Natural killer cell treated with Interleukin-12 subunit alpha and Interleukin-12 subunit beta and Interleukin-15 and Interleukin-18, amount 100 ng/mL, for 72 hours (primary cell): ENCODE results near the gene ITGA8. TPM values are rescaled to one million over a fixed set of nuclear protein-coding genes. Genes with fewer than 3 reads are reported as not detected.
A peak's percentile ranks its signal among the peaks of the same experiment; 100 is the strongest.

ENCODE experiments used
- ATAC-seq, 2 donors: fragments of 150-1000 bp; cut with Tn5 transposase in 1 of 2; sonication (Bioruptor Pico), chemical (Tn5 transposase) in 1 of 2; 2 replicates each; pipeline ENCODE4 v1.10.0; 2021
- DNase-seq: peaks from one replicate; pipeline ENCODE4 v3.0.0; 2022; ENCODE audit warnings: low spot score
- H3K27ac Mint-ChIP-seq, 2 donors: 1 replicate in 1 of 2; 2 replicates in 1 of 2; pipeline ENCODE4 v1.8.0; 2022; ENCODE audit warnings: mixed read lengths in 2 of 2, mild to moderate bottlenecking in 1 of 2, moderate library complexity in 1 of 2
- H3K27me3 Mint-ChIP-seq, 2 donors: 1 replicate in 1 of 2; 2 replicates in 1 of 2; pipeline ENCODE4 v1.8.0; 2022; ENCODE audit warnings: mixed read lengths in 2 of 2
- H3K36me3 Mint-ChIP-seq: one replicate; pipeline ENCODE4 v1.8.0; 2022; ENCODE audit warnings: mixed read lengths
- H3K4me1 Mint-ChIP-seq, 2 donors: 1 replicate in 1 of 2; 2 replicates in 1 of 2; pipeline ENCODE4 v1.8.0; 2022; ENCODE audit warnings: low read depth in 2 of 2, mixed read lengths in 2 of 2, mild to moderate bottlenecking in 1 of 2
- H3K4me3 Mint-ChIP-seq: one replicate; pipeline ENCODE4 v1.8.0; 2022; ENCODE audit warnings: mixed read lengths
- H3K9me3 Mint-ChIP-seq: 2 replicates; pipeline ENCODE4 v1.8.0; 2022; ENCODE audit warnings: mixed read lengths
- total RNA-seq, 2 donors: library from RNA; stranded (reverse); gene quantifications; one replicate each; pipeline ENCODE4 v1.2.3, GENCODE V29; 2022

The ITGA8 gene
- total RNA-seq, 2 donors from 2014 or later: not detected

DNA sequence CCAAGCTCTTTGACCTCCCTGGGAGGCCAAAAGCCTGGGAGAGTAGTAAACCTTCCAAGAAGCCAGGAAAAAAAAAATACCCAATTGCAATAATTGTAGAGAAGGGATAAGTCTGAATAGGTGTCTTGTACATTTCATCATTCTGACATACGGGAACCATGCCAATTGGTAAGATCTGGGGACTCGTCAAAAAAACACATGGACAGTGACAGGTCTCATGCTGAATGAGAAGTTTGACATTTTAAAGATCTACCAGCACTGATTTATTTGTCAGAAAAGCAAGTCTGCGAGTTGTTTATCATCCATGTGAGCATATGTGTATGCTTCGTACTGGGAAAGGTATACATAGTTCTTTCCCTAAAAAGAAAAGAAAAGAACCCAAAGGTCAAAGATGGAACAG, 4.1 kb upstream of the ITGA8 start:
- Mint-ChIP-seq H3K9me3 (no peaks in the 10 kb centered on the region), H3K4me3 (no peak overlapping the region), H3K36me3 (no peaks in the 10 kb centered on the region), H3K27me3 (peaks cover 24 to 32% of the 10 kb centered on the region in 2 donors), H3K4me1 (no peaks in the 10 kb centered on the region), H3K27ac (no peak overlapping the region)
- DNase-seq (no peak), ATAC-seq (no peak)

DNA sequence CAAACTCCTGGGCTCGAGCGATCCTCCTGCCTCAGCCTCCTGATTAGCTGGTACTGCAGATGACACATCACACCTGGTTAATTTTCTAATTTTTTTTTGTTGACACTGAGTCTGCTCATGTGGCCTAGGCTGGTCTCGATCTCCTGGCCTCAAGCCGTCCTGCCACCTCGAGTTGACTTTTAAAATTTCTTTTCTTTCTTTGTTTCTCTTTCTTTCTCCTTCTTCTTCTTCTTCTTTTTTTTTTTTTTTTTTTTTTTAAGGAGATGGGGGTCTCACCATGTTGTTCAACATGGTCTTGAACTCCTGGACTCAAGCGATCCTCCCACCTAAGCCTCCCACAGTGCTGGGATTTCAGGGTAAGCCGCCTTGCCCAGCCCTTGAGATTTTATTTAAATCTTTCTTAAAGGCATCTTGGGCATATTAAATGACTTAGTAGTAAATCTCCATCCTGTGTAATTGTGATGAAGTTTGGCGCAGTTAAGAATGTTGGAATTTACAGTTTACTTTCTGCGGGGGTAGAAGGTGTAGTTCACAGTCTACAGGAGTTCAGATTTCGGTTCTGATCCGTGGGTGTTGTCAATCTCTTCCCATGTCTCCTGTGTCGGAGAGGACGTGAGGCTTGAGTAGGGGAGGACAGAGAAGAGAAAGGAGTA, 1.0 kb upstream of the ITGA8 start:
- ATAC-seq: no peak

DNA sequence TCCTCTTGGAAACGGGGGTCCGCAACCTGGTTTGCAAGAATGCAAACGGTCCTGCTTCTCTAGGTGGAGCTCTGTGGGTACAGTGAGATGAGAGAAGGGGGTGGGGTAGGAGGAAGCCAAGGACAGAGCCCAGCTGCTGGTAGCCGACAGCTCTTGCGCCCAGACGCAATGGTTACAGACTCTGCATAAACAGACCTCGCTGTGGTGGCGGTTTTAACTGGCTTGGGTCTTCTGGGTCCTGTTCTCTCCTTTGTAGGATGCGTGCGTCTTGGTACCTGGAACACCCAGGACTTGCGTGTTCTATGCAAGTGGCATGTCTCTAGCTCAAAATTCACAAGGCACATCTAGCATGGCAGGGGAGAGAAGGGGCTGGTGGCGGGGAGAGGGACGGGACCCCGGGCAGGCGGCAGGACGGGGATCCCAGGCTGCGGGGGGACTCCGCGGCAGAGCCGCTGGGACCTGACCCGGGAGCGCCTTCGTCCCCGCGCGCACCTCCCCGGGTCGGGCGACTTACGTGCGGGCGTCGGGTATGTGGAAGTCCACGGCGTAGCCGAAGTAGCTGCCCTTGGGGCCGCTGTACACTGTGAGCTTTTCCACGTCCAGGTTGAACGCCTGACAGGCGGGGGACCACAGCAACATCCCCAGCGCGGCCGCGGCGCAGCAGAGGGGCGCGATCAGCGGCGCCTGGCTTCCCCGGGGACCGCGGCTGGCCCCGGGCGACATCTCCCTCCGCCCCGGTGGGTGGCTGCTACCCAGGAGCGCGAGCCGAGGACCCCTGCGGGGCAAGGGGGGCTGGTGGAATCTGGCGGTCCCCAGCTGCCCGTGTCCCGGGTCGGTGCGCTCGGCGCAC, 448 bp downstream of the ITGA8 start:
- DNase-seq (no peak), ATAC-seq (no peak)
- Mint-ChIP-seq H3K27ac (no peak overlapping the region), H3K9me3 (no peaks in the 10 kb centered on the region), H3K27me3 (peaks cover 27 to 33% of the 10 kb centered on the region in 2 donors), H3K4me3 (no peak overlapping the region), H3K4me1 (no peaks in the 10 kb centered on the region), H3K36me3 (no peaks in the 10 kb centered on the region)

More for the DNA sequence above, 1.0 kb upstream of the ITGA8 start:
- H3K27me3 Mint-ChIP-seq: peaks cover 27 to 33% of the 10 kb centered on the region in 2 donors
- no peaks in the 10 kb centered on the region for H3K9me3 Mint-ChIP-seq
- no peak for DNase-seq
- no peak overlapping the region for H3K4me3 Mint-ChIP-seq
- no peaks in the 10 kb centered on the region for H3K4me1 Mint-ChIP-seq
- no peak overlapping the region for H3K27ac Mint-ChIP-seq
- H3K36me3 Mint-ChIP-seq: no peaks in the 10 kb centered on the region

DNA sequence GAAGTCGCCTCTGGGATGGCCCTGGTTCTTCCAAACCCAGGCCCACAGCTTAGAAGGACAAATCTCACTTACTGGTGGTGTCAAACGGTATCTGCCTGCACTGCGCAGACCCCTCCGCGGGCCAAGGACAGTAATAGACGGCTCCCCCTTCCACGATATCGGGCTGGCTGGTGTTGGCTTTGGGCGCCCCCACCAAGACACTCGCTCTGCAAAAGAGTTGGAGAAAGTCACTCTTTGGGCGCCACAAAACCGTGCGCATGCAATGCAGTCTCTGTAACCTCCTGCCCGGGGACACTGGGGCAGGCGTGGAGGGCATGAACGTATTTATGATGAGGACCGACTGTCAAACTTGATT, 1.1 kb downstream of the ITGA8 start:
- Mint-ChIP-seq H3K9me3 (no peaks in the 10 kb centered on the region), H3K27me3 (peaks cover 33 to 39% of the 10 kb centered on the region in 2 donors), H3K36me3 (no peaks in the 10 kb centered on the region), H3K4me3 (no peak overlapping the region), H3K4me1 (no peaks in the 10 kb centered on the region), H3K27ac (no peak overlapping the region)
- DNase-seq (no peak), ATAC-seq (peak in 1 of 2 donors; percentile 20)

DNA sequence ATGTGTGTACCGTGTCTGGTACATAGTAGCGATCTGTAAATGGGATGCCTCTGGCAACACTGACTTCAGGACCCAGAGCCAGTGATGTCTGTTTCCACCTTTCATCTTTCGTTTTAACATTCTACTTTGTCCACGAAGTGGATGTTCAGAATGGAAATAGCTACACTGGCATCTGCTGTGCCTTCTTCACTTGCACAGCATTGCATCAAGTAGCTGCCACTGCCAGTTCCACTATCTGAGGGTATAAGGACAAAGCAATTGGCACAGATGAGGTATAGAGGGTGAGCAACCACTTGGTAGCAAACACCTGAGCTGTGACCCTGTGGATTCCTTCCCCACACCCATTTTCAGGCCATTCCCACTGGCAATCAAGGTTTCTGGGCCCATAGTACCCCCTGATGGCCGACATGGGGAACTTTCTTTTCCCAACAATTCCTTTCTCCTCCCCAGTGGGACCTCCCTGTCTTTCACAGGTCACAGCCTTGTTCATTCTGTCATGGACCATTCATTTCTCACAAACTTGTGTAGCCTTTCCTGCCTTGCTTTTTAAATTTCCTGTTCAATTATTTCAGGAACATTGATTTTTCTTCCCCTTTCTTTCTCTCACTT, 4.0 kb downstream of the ITGA8 start:
- no peaks in the 10 kb centered on the region for H3K9me3 Mint-ChIP-seq
- H3K36me3 Mint-ChIP-seq: no peaks in the 10 kb centered on the region
- H3K27me3 Mint-ChIP-seq: peaks cover 31 to 39% of the 10 kb centered on the region in 2 donors
- no peaks in the 10 kb centered on the region for H3K4me1 Mint-ChIP-seq
- no peak overlapping the region for H3K27ac Mint-ChIP-seq
- no peak overlapping the region for H3K4me3 Mint-ChIP-seq
- no peak for ATAC-seq
- no peak for DNase-seq

DNA sequence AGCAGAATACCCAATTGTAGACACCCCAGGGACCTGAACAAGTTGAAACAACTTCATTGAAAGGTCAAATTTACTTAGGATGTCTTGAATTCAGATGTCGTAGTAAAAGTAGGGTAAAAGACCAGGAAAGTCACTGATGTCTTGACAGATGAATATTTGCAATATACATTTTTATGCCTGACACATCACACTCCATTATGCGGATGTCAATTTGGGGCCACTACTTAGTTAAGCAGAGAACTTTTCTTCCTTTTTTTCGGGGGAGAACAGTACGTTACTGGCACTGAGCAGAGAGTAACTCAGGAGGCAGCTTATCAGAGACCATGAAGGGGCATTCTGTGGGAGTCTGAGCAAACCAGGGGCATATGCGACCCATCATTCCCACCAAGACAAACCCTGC, 4.9 kb downstream of the ITGA8 start:
- ATAC-seq (no peak), DNase-seq (no peak)
- Mint-ChIP-seq H3K27ac (no peak overlapping the region), H3K9me3 (no peaks in the 10 kb centered on the region), H3K36me3 (no peaks in the 10 kb centered on the region), H3K4me1 (no peaks in the 10 kb centered on the region), H3K27me3 (peaks cover 28 to 44% of the 10 kb centered on the region in 2 donors), H3K4me3 (no peak overlapping the region)

DNA sequence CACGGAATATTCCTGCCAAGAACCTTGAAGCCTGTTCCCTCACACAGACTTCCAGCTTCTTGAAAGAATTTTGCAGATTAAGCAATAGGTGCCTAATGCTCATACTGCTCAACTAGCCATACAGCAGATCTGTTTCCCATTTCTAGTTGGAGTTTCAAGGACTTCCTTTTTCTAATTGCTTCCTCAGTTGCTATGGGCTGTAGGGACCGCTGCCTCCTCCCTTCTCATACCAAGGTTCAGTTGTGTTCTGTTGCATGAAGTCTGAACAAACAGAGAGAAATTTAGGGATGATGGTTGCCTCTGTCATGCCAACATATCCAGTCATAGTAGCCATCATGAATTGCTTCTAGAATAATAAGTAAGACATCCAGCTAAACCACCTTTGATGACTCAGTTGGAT, 6.8 kb downstream of the ITGA8 start:
- Mint-ChIP-seq H3K27ac (no peak overlapping the region), H3K4me1 (no peaks in the 10 kb centered on the region), H3K4me3 (no peak overlapping the region), H3K36me3 (no peaks in the 10 kb centered on the region), H3K9me3 (no peaks in the 10 kb centered on the region), H3K27me3 (peaks cover 17 to 31% of the 10 kb centered on the region in 2 donors)
- no peak for ATAC-seq
- DNase-seq: no peak

DNA sequence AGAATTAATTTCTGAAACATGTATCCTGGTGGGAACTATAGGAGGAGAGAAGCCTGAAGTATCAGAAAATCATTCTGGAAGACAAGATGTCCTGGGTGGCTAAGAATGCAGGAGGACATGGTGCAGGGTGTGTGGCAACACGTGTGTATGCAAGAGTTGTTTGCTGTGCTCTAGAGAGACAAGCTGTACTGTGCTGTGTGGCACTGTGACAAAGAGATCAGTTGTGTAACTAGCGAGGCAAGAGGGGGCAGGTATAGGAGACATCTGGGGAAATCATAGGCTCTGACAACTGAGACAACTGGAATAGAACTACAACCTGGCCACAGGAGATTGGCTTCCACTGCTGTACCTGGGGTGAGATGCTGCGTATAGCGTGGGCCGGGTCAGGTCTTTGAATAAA, 9.3 kb downstream of the ITGA8 start:
- DNase-seq (no peak), ATAC-seq (peak in 1 of 2 donors; percentile 9)
- Mint-ChIP-seq H3K27me3 (peaks cover 13 to 31% of the 10 kb centered on the region in 2 donors), H3K4me3 (no peak overlapping the region), H3K36me3 (no peaks in the 10 kb centered on the region), H3K27ac (no peak overlapping the region), H3K9me3 (no peaks in the 10 kb centered on the region), H3K4me1 (no peaks in the 10 kb centered on the region)

DNA sequence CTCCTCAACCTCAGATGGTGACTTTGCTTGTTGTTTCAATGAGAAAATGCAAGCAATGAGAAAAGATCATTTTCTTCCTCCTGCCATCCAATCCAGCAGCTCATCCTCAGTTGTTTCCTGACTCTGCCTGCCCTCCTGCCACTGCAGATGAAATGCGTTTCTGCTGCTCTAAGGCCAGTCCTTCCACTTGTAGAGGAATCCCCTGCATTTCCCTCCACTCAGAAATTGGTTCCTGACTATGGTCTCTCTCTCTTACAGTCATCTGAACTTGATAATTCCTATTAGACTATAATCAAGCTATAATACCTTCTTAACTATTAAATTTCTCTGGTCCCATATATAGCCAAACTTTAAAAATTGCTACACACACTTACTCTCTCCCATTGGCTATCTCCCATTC, 14.4 kb downstream of the ITGA8 start:
- H3K9me3 Mint-ChIP-seq: peaks cover 2% of the 10 kb centered on the region
- no peak for ATAC-seq
- H3K36me3 Mint-ChIP-seq: no peaks in the 10 kb centered on the region
- no peak for DNase-seq
- H3K27ac Mint-ChIP-seq: no peak overlapping the region
- no peak overlapping the region for H3K4me3 Mint-ChIP-seq
- H3K27me3 Mint-ChIP-seq: peaks cover 3 to 9% of the 10 kb centered on the region in 2 donors
- H3K4me1 Mint-ChIP-seq: no peaks in the 10 kb centered on the region

DNA sequence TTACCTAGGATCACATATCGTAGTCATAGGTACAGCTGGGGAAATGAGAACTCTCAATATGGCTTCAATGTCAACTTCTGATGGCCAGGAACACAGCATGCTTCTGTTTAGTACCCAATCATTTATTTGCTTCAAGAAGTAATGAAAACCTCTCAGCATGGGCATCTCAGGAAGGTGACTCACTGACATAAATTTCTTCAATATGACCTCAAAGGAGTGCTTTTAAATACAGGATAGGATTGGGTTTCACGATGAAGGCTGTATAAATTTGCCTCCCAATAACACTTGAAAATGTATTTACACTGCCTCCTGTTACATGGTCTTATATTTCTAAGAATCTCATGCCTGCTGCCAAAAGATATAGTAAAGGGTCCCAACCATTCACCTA, 15.1 kb downstream of the ITGA8 start:
- Mint-ChIP-seq H3K36me3 (no peaks in the 10 kb centered on the region), H3K4me3 (no peak overlapping the region), H3K9me3 (peaks cover 5% of the 10 kb centered on the region), H3K4me1 (no peaks in the 10 kb centered on the region), H3K27me3 (peaks cover 5 to 10% of the 10 kb centered on the region in 2 donors), H3K27ac (no peak overlapping the region)
- DNase-seq: no peak
- no peak for ATAC-seq

DNA sequence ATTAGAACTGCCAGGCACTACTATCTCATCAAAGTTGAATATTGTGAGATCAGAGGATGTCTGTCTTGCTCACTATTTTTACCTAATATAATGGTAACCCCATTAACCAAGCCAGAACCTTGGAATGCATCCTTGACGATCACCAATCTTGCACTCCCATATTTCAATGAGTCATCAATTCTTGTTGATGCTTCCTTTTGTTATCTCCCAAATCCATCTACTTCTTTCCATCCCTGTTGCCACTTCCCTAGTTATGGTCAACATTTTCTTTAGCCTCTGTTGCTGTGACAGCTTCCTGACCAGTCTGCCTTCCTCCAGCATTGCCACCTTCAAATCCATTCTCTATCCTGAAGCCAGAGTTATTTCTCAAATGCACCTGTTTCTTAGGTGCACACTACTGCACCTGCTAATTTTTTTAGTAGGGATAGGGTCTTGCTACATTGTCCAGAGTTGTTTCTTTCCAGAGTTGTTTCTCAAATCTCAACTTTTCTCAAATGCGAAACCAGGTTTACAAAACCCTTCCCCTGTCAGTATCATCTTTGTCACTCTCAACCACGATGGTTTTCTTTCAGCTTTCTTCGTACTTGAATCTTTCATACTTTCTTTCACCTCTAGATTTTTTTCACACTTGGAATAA, 15.7 kb downstream of the ITGA8 start:
- no peaks in the 10 kb centered on the region for H3K36me3 Mint-ChIP-seq
- H3K4me3 Mint-ChIP-seq: no peak overlapping the region
- DNase-seq (no peak), ATAC-seq (no peak)
- peaks cover 5% of the 10 kb centered on the region for H3K9me3 Mint-ChIP-seq
- H3K4me1 Mint-ChIP-seq: no peaks in the 10 kb centered on the region
- H3K27ac Mint-ChIP-seq: no peak overlapping the region
- peaks cover 5 to 10% of the 10 kb centered on the region in 2 donors for H3K27me3 Mint-ChIP-seq

DNA sequence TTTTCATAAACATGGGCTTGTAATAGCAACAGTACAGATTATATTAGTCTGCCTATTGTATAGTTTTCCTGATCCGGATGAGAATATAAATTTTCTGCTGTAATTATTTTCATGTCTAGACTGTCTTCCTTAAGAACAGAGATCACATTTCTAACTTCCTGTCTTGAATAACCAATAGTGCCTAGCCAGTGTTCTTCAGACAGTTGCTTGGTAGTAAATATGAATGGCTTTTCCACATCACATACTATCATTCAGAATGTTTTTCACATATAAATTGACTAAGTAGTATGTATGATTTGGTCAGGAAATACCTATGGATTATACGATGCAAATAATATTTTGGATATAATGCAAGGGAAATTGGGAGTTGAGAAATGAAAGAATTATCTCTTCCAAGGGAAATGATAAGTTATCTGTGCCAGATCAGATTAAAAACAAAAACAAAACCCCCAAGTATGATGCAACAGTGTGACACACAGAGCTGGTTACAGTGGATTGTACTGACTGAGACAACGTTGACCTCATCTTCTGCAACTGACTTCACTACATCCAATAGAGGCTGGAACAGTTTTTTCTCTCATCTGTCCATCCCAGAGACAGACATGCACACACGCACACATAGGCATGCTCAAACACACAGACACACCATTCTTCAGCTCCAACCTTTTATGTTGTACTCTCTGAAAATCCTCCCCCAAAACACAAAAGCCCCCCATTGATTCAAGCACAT, 16.4 kb downstream of the ITGA8 start:
- Mint-ChIP-seq H3K27ac (no peak overlapping the region), H3K27me3 (peaks cover 5 to 17% of the 10 kb centered on the region in 2 donors), H3K36me3 (no peaks in the 10 kb centered on the region), H3K9me3 (peaks cover 5% of the 10 kb centered on the region), H3K4me3 (no peak overlapping the region), H3K4me1 (no peaks in the 10 kb centered on the region)
- DNase-seq (no peak), ATAC-seq (no peak)

DNA sequence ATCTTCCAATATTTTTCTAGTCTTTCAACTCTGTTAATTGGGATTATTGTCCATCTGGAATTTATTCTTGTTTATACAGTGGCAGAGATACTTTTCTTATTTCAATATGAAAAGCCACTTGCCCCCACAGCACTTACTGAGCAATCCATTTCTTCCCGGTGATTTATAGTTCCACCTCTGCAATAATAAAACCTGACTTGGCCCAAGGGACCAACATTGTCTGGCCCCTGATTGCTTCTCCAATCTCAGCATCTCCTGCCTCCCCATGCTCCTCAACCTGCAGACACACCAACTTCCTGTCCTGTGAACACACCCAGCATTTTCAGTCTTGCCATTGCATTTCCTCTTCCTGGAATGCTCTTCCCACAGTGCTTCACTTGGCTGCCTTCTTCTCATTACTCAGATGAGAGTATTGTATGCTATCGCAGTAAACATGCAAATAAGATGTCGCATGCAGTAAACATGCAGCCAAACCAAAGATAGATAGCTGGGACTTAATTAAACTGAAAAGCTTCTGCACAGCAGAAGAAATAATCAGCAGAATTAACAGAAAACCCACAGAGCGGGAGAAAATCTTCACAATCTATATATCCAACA, 19.5 kb downstream of the ITGA8 start:
- H3K4me1 Mint-ChIP-seq: no peaks in the 10 kb centered on the region
- H3K36me3 Mint-ChIP-seq: no peaks in the 10 kb centered on the region
- H3K27me3 Mint-ChIP-seq: peaks cover 8 to 18% of the 10 kb centered on the region in 2 donors
- no peak for ATAC-seq
- H3K4me3 Mint-ChIP-seq: no peak overlapping the region
- H3K27ac Mint-ChIP-seq: no peak overlapping the region
- no peak for DNase-seq
- H3K9me3 Mint-ChIP-seq: peaks cover 5% of the 10 kb centered on the region
